MCF 10A (cell line): ENCODE data around the gene LMNA. TPM values are rescaled to one million over a fixed set of nuclear protein-coding genes. Genes with fewer than 3 reads are reported as not detected.

Experiments
- BruUV-seq: library from RNA; stranded (reverse); fragments of 400-500 nt; replicated peaks from 2 replicates; lab custom pipeline; 2021; lab: Mats Ljungman, UMichigan
- CTCF ChIA-PET: fragments of 300-600 bp; sonication (Branson Sonifier 250); formaldehyde crosslinking; extraction: SDS; loops from one replicate; lab custom pipeline; 2021; ENCODE audit warnings: antibody characterized with exemption, inconsistent platforms; lab: Yijun Ruan, JAX
- POLR2A ChIA-PET: fragments of 300-600, 350-650 bp; sonication (Branson Sonifier 250); formaldehyde crosslinking; extraction: SDS; loops from one replicate; lab custom pipeline; 2020; ENCODE audit warnings: antibody characterized with exemption, inconsistent platforms; lab: Yijun Ruan, JAX
- DNase-seq: peaks from one replicate; pipeline ENCODE4 v3.0.0-alpha.2; 2018; ENCODE audit not compliant: unreplicated experiment
- H3K27ac Mint-ChIP-seq: one replicate; pipeline ENCODE4 v1.8.0; 2022; ENCODE audit warnings: mild to moderate bottlenecking, low read depth, mixed read lengths; ENCODE audit not compliant: unreplicated experiment
- H3K27me3 Mint-ChIP-seq: one replicate; pipeline ENCODE4 v1.8.0; 2022; ENCODE audit warnings: mixed read lengths; ENCODE audit not compliant: insufficient read depth, unreplicated experiment
- H3K36me3 Mint-ChIP-seq: one replicate; pipeline ENCODE4 v1.8.0; 2022; ENCODE audit warnings: mild to moderate bottlenecking, moderate library complexity, mixed read lengths; ENCODE audit not compliant: insufficient read depth, unreplicated experiment
- H3K4me1 Mint-ChIP-seq: one replicate; pipeline ENCODE4 v1.8.0; 2022; ENCODE audit warnings: mixed read lengths; ENCODE audit not compliant: insufficient read depth, unreplicated experiment
- H3K4me3 Mint-ChIP-seq: one replicate; pipeline ENCODE4 v1.8.0; 2022; ENCODE audit warnings: mild to moderate bottlenecking, moderate library complexity, mixed read lengths; ENCODE audit not compliant: unreplicated experiment
- H3K9me3 Mint-ChIP-seq: one replicate; pipeline ENCODE4 v1.8.0; 2022; ENCODE audit warnings: mixed read lengths; ENCODE audit not compliant: unreplicated experiment
- intact Hi-C: fragments of 100-400 bp; cut with micrococcal nuclease; formaldehyde crosslinking; loops from 2 replicates; pipeline ENCODE4 v1.14.1; 2022
- total RNA-seq: library from RNA; stranded (reverse); gene quantifications from 2 replicates; pipeline ENCODE4 v1.2.3, GENCODE V29; 2022
- TF ChIP-seq, protein P1 (sequence below): fragments of 200-600 bp; IDR thresholded peaks from one replicate; pipeline ENCODE4 v1.8.0; 2022; ENCODE audit warnings: antibody characterized with exemption, mild to moderate bottlenecking; ENCODE audit not compliant: unreplicated experiment

The LMNA gene
- total RNA-seq, 1 experiment from 2014 or later: 716 TPM

DNA sequence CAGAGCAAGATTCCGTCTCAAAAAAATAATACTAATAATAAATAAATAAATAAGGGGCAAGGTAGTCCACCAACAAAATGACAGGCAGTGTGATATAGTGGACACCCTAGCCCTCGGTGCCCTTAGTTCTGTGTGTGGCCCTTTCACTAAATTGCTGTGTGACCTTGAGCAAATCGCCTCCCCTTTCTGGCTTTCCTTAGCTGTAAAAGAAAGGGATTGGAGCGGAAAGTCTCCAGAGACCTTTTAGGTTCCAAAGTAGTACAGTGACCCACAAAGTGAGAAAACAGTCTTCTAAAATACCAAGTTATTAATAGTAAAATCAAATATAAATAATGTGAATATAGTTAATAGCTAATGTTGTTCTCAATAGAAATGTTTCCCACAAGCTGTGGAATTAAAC is 7.6 kb downstream of the LMNA start:
- Mint-ChIP-seq H3K9me3 (no peaks in the 10 kb centered on the region), H3K27me3 (no peaks in the 10 kb centered on the region), H3K4me1 (peaks cover 82% of the 10 kb centered on the region), H3K27ac (peak overlapping the region; percentile 96), H3K4me3 (peak overlapping the region; percentile 79), H3K36me3 (peaks cover 45% of the 10 kb centered on the region)
- POLR2A ChIA-PET: interaction anchor here (0.5 to 25.7 kb wide), 16 partner anchors 6 to 1149 kb away, joined by 3 to 960 read pairs (median 4); partner anchors contain the start of genes KHDC4, LMNA, PMF1 and SCAMP3
- no peak for DNase-seq
- CTCF ChIA-PET: interaction anchor here (0.9 to 46.2 kb wide), 4 partner anchors 7 to 27 kb away, joined by 3 to 1892 read pairs (median 130); partner anchors contain the start of genes LMNA and MEX3A
- TF ChIP-seq, protein P1, sequence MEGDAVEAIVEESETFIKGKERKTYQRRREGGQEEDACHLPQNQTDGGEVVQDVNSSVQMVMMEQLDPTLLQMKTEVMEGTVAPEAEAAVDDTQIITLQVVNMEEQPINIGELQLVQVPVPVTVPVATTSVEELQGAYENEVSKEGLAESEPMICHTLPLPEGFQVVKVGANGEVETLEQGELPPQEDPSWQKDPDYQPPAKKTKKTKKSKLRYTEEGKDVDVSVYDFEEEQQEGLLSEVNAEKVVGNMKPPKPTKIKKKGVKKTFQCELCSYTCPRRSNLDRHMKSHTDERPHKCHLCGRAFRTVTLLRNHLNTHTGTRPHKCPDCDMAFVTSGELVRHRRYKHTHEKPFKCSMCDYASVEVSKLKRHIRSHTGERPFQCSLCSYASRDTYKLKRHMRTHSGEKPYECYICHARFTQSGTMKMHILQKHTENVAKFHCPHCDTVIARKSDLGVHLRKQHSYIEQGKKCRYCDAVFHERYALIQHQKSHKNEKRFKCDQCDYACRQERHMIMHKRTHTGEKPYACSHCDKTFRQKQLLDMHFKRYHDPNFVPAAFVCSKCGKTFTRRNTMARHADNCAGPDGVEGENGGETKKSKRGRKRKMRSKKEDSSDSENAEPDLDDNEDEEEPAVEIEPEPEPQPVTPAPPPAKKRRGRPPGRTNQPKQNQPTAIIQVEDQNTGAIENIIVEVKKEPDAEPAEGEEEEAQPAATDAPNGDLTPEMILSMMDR: no peak
- BruUV-seq: no TSS peak
- intact Hi-C loops: no loop called here

- TSS peak; percentile 5 for BruUV-seq
- Mint-ChIP-seq H3K27ac (peak overlapping the region; percentile 96), H3K9me3 (no peaks in the 10 kb centered on the region), H3K4me1 (peaks cover 88% of the 10 kb centered on the region), H3K36me3 (peaks cover 44% of the 10 kb centered on the region), H3K27me3 (no peaks in the 10 kb centered on the region), H3K4me3 (peak overlapping the region; percentile 79)
- peak; percentile 98 for DNase-seq
- ChIA-PET POLR2A (interaction anchor here (0.6 to 25.7 kb wide), 19 partner anchors 7 to 861 kb away, joined by 3 to 960 read pairs (median 4); partner anchors contain the start of genes ARHGEF2, CCT3, KHDC4 and LMNA), CTCF (interaction anchor here (0.6 to 46.2 kb wide), 7 partner anchors 6 to 147 kb away, joined by 3 to 1892 read pairs (median 7); partner anchors contain the start of genes LMNA and MEX3A)
- TF ChIP-seq, protein P1: no peak
- intact Hi-C loops: loop anchor here (1.0 kb wide), 1 partner anchor 8 kb away; the partner anchor contains the start of gene LMNA
Observed at GRCh38 chr1:156122519-156123355, 8.2 kb downstream of the LMNA start.

GRCh38 chr1:156123356-156124196 is 9.1 kb downstream of the LMNA start:
- H3K4me3 Mint-ChIP-seq: peak overlapping the region; percentile 79
- intact Hi-C loops: loop anchor here (1.0 kb wide), 1 partner anchor 9 kb away; the partner anchor contains the start of gene LMNA
- TF ChIP-seq, protein P1: peak; percentile 34
- BruUV-seq: no TSS peak
- POLR2A ChIA-PET: interaction anchor here (0.6 to 25.7 kb wide), 16 partner anchors 8 to 624 kb away, joined by 3 to 960 read pairs (median 4); partner anchors contain the start of genes ARHGEF2, CCT3, KHDC4 and LMNA
- no peaks in the 10 kb centered on the region for H3K9me3 Mint-ChIP-seq
- peak; percentile 100 for DNase-seq
- CTCF ChIA-PET: interaction anchor here (0.6 to 46.2 kb wide), 8 partner anchors 5 to 831 kb away, joined by 3 to 1892 read pairs (median 7); partner anchors contain the start of genes LMNA and MEX3A
- peaks cover 44% of the 10 kb centered on the region for H3K36me3 Mint-ChIP-seq
- peak overlapping the region; percentile 96 for H3K27ac Mint-ChIP-seq
- H3K4me1 Mint-ChIP-seq: peaks cover 85% of the 10 kb centered on the region
- H3K27me3 Mint-ChIP-seq: no peaks in the 10 kb centered on the region
